ENCODE results near the gene MAGI2.

MAGI2 gene

GRCh38 chr7:79118143-79118542, 335.3 kb downstream of the MAGI2 start:
- no peak for DNase-seq (ENCODE audit: extremely low read depth, low read depth)
- TF ChIP-seq CTCF (IDR thresholded peaks at IDR 0.05; ENCODE audit: low read depth, low read length, missing control alignments), result no peak

GRCh38 chr7:79096361-79096805, 357.1 kb downstream of the MAGI2 start:
- DNase-seq (ENCODE audit: extremely low read depth, low read depth), result no peak
- TF ChIP-seq CTCF (IDR thresholded peaks at IDR 0.05; ENCODE audit: low read depth, low read length, missing control alignments), result no peak
- no peak overlapping the region for H3K4me3 ChIP-seq (replicated peaks; ENCODE audit: low read depth, low read length)

More at GRCh38 chr7:79118143-79118542, 335.3 kb downstream of the MAGI2 start:
- no peak overlapping the region for H3K4me3 ChIP-seq (replicated peaks; ENCODE audit: low read depth, low read length)

GRCh38 chr7:79093421-79093820, 360.0 kb downstream of the MAGI2 start:
- DNase-seq (ENCODE audit: extremely low read depth, low read depth), result no peak
- no peak for TF ChIP-seq CTCF (IDR thresholded peaks at IDR 0.05; ENCODE audit: low read depth, low read length, missing control alignments)

GRCh38 chr7:79091661-79092060, 361.8 kb downstream of the MAGI2 start:
- TF ChIP-seq CTCF (IDR thresholded peaks at IDR 0.05; ENCODE audit: low read depth, low read length, missing control alignments), result no peak
- no peak for DNase-seq (ENCODE audit: extremely low read depth, low read depth)
- H3K4me3 ChIP-seq (replicated peaks; ENCODE audit: low read depth, low read length), result no peak overlapping the region

More at GRCh38 chr7:79093421-79093820, 360.0 kb downstream of the MAGI2 start:
- no peak overlapping the region for H3K4me3 ChIP-seq (replicated peaks; ENCODE audit: low read depth, low read length)

- no peak for DNase-seq (ENCODE audit: extremely low read depth, low read depth)
- no peak for TF ChIP-seq CTCF (IDR thresholded peaks at IDR 0.05; ENCODE audit: low read depth, low read length, missing control alignments)
- H3K4me3 ChIP-seq (replicated peaks; ENCODE audit: low read depth, low read length), result no peak overlapping the region
Measured at GRCh38 chr7:79091011-79091410, 362.5 kb downstream of the MAGI2 start.

- no peak for TF ChIP-seq CTCF (IDR thresholded peaks at IDR 0.05; ENCODE audit: low read depth, low read length, missing control alignments)
- no peak overlapping the region for H3K4me3 ChIP-seq (replicated peaks; ENCODE audit: low read depth, low read length)
- no peak for DNase-seq (ENCODE audit: extremely low read depth, low read depth)
Measured at GRCh38 chr7:79090543-79090942, 362.9 kb downstream of the MAGI2 start.

GRCh38 chr7:79084423-79084822, 369.0 kb downstream of the MAGI2 start:
- DNase-seq (ENCODE audit: extremely low read depth, low read depth), result no peak
- H3K4me3 ChIP-seq (replicated peaks; ENCODE audit: low read depth, low read length), result no peak overlapping the region
- TF ChIP-seq CTCF (IDR thresholded peaks at IDR 0.05; ENCODE audit: low read depth, low read length, missing control alignments), result no peak

All from HFF-Myc (cell line).